Activated CD8-positive, alpha-beta memory T cell treated with anti-CD3 and anti-CD28 coated beads, Interleukin-2, amount 50 U/mL, for 4 hours (primary cell): ENCODE measurements around the gene SPIB.

ENCODE experiments used
- DNase-seq: peaks from one replicate; pipeline ENCODE4 v3.0.0-alpha.2; 2020

Gene SPIB

GRCh38 chr19:50392759-50393158 lies 26.0 kb upstream of the SPIB start:
- DNase-seq: no peak

GRCh38 chr19:50393589-50393988 lies 25.1 kb upstream of the SPIB start:
- DNase-seq: no peak

GRCh38 chr19:50394017-50394416 lies 24.7 kb upstream of the SPIB start:
- DNase-seq: no peak

- no peak for DNase-seq
These were observed 19.9 kb upstream of the SPIB start for GRCh38 chr19:50398675-50399367.

GRCh38 chr19:50399368-50399745 lies 19.4 kb upstream of the SPIB start:
- DNase-seq: no peak

- DNase-seq: no peak
These were observed 16.9 kb upstream of the SPIB start for GRCh38 chr19:50401605-50402450.

GRCh38 chr19:50402544-50403301 lies 16.0 kb upstream of the SPIB start:
- DNase-seq: no peak

- no peak for DNase-seq
These were observed 12.4 kb upstream of the SPIB start for GRCh38 chr19:50406156-50406820.

- DNase-seq: no peak
These were observed 11.9 kb upstream of the SPIB start for GRCh38 chr19:50406829-50407228.

- no peak for DNase-seq
These were observed 9.4 kb upstream of the SPIB start for GRCh38 chr19:50409347-50409746.

GRCh38 chr19:50410109-50410508 lies 8.6 kb upstream of the SPIB start:
- DNase-seq: no peak

- DNase-seq: no peak
These were observed 6.3 kb upstream of the SPIB start for GRCh38 chr19:50412419-50412818.

- DNase-seq: no peak
These were observed 5.6 kb upstream of the SPIB start for GRCh38 chr19:50413096-50413495.

- no peak for DNase-seq
These were observed 5.2 kb upstream of the SPIB start for GRCh38 chr19:50413531-50413930.

- DNase-seq: peak; percentile 80
These were observed 3.7 kb upstream of the SPIB start for GRCh38 chr19:50414864-50415660.

- no peak for DNase-seq
These were observed 3.1 kb upstream of the SPIB start for GRCh38 chr19:50415661-50416033.

- no peak for DNase-seq
These were observed 2.4 kb upstream of the SPIB start for GRCh38 chr19:50416034-50416977.

GRCh38 chr19:50417111-50418081 lies 1.3 kb upstream of the SPIB start:
- no peak for DNase-seq

- no peak for DNase-seq
These were observed 363 bp downstream of the SPIB start for GRCh38 chr19:50419022-50419579.
